ENCODE measurements around the gene PCGF3.
"Not testable (repeated sequence)": the region's sequence is repeated elsewhere in the genome, so short reads cannot be mapped to it uniquely, and the experiment has no call there.

PCGF3 gene

GRCh38 chr4:726838-727237, 21.2 kb downstream of the PCGF3 start:
- DNase-seq (ENCODE audit: low read depth, low spot score): no peak
- H3K9me3 ChIP-seq (ENCODE audit: control insufficient read depth, insufficient read depth, low read length): no peaks in the 10 kb centered on the region
- no peak overlapping the region for H3K27ac ChIP-seq (ENCODE audit: low read length)
- H3K4me1 ChIP-seq (ENCODE audit: control insufficient read depth, insufficient read depth, low read length): no peaks in the 10 kb centered on the region; the same call in 1 of the 2 replicates
- H3K4me3 ChIP-seq (ENCODE audit: low read length): no peak overlapping the region
- no peaks in the 10 kb centered on the region for H3K27me3 ChIP-seq (ENCODE audit: control insufficient read depth, insufficient read depth, low read length)
- no CpG with 5 or more reads among the region's 17 CpGs for WGBS (ENCODE audit: insufficient coverage, insufficient read length)
- H3K36me3 ChIP-seq (ENCODE audit: control insufficient read depth, insufficient read depth, low read length): peaks cover 7% of the 10 kb centered on the region

DNA sequence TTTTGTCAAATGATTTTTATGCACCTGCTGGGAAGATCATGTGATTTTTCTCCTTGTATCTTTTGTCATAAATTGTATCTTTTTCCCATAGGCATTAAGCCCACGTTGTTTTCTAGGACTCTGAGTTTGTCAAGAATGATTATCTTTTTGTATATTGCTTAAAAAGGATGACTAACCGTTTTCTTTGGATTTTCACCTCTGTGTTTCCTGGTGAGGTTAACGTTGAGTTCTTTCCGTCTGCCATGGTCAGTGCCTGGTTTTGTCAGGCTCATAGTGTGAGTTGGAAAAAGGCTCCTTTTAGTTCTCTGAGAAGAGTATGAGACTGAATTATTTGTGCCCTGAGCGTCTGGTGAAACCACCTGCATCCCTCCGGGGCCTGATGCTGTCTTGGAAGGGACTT, 21.9 kb downstream of the PCGF3 start:
- no peaks in the 10 kb centered on the region; the same call in 1 of the 2 replicates for H3K4me1 ChIP-seq (ENCODE audit: control insufficient read depth, insufficient read depth, low read length)
- WGBS (ENCODE audit: insufficient coverage, insufficient read length): no CpG with 5 or more reads among the region's 6 CpGs
- no peak for DNase-seq (ENCODE audit: low read depth, low spot score)
- no peak overlapping the region for H3K27ac ChIP-seq (ENCODE audit: low read length)
- no peaks in the 10 kb centered on the region for H3K9me3 ChIP-seq (ENCODE audit: control insufficient read depth, insufficient read depth, low read length)
- peaks cover 5% of the 10 kb centered on the region for H3K36me3 ChIP-seq (ENCODE audit: control insufficient read depth, insufficient read depth, low read length)
- no peak overlapping the region for H3K4me3 ChIP-seq (ENCODE audit: low read length)
- no peaks in the 10 kb centered on the region for H3K27me3 ChIP-seq (ENCODE audit: control insufficient read depth, insufficient read depth, low read length)

- Histone ChIP-seq H3K9me3 (ENCODE audit: control insufficient read depth, insufficient read depth, low read length) (no peaks in the 10 kb centered on the region), H3K36me3 (ENCODE audit: control insufficient read depth, insufficient read depth, low read length) (peaks cover 24% of the 10 kb centered on the region), H3K27me3 (ENCODE audit: control insufficient read depth, insufficient read depth, low read length) (no peaks in the 10 kb centered on the region), H3K4me3 (ENCODE audit: low read length) (no peak overlapping the region), H3K4me1 (ENCODE audit: control insufficient read depth, insufficient read depth, low read length) (no peaks in the 10 kb centered on the region; the same call in 1 of the 2 replicates), H3K27ac (ENCODE audit: low read length) (no peak overlapping the region)
- DNase-seq (ENCODE audit: low read depth, low spot score): no peak
- WGBS (ENCODE audit: insufficient coverage, insufficient read length): no CpG with 5 or more reads among the region's 20 CpGs
Observed at GRCh38 chr4:729336-730315, 24.0 kb downstream of the PCGF3 start.

DNA sequence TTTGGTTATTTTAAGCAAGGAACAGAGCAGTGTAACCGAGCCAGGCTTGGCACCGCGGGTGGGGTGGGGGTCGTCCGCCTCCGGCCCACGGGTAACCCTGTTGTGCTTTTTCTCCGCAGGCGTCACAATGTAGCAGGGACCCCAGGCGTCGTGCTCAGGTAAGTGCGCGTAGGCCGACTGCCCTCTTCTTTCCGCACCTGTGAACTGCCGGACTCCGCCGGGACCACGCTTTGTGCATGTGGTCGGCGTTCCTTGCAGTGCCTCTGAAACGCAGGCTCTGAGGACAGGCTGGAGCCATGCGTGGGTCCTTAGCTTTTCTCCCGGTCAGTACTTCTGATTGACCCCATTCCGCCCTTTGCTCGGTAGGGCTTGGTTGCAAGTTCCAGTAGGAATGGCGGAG, 24.9 kb downstream of the PCGF3 start:
- Histone ChIP-seq H3K9me3 (ENCODE audit: control insufficient read depth, insufficient read depth, low read length) (no peaks in the 10 kb centered on the region), H3K27me3 (ENCODE audit: control insufficient read depth, insufficient read depth, low read length) (no peaks in the 10 kb centered on the region), H3K4me1 (ENCODE audit: control insufficient read depth, insufficient read depth, low read length) (no peaks in the 10 kb centered on the region; the same call in 1 of the 2 replicates), H3K4me3 (ENCODE audit: low read length) (no peak overlapping the region), H3K27ac (ENCODE audit: low read length) (no peak overlapping the region), H3K36me3 (ENCODE audit: control insufficient read depth, insufficient read depth, low read length) (peaks cover 31% of the 10 kb centered on the region)
- no CpG with 5 or more reads among the region's 27 CpGs for WGBS (ENCODE audit: insufficient coverage, insufficient read length)
- no peak for DNase-seq (ENCODE audit: low read depth, low spot score)

DNA sequence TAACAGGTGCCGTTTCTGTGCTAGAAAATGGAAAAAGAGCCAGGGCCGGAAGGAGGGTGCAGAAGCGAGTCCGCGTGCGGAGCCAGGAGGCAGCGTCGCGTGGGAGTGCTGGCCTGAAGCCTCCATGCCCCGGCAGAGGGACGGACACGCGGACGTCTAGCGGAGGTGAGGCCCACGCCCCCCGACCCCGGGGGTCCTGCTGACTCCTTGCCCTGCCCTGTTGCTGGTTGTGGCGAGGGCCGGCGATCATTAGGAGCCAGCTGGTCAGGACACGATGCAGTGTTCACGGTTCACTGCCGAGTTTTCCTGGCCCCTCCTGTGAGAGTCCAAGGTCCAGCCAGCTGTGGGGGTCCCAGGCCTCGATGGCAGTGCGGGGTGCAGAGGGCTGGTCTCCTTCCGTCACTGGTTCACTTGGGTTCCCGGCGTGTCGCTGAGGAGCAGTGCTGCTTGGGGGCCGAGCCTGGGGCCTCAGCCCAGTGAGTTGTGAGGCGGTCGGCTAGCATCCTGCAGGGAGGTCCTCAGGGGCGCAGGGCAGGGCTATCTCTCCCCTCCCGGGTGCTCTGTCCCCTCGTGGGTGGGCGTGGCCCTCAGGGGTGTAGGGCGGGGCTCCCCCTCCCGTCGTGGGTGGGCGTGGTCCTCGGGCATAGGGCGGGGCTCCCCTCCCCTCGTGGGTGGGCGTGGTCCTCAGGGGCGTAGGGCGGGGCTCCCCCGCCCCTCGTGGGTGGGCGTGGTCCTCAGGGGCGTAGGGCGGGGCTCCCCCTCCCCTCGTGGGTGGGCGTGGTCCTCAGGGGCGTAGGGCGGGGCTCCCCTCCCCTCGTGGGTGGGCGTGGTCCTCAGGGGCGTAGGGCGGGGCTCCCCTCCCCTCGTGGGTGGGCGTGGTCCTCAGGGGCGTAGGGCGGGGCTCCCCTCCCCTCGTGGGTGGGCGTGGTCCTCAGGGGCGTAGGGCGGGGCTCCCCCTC, 25.6 kb downstream of the PCGF3 start:
- H3K4me3 ChIP-seq (ENCODE audit: low read length); H3K27me3 ChIP-seq (ENCODE audit: control insufficient read depth, insufficient read depth, low read length); H3K4me1 ChIP-seq (ENCODE audit: control insufficient read depth, insufficient read depth, low read length); DNase-seq (ENCODE audit: low read depth, low spot score); H3K27ac ChIP-seq (ENCODE audit: low read length); H3K9me3 ChIP-seq (ENCODE audit: control insufficient read depth, insufficient read depth, low read length): not testable (repeated sequence)
- no CpG with 5 or more reads among the region's 68 CpGs for WGBS (ENCODE audit: insufficient coverage, insufficient read length)
- peaks cover 34% of the 10 kb centered on the region for H3K36me3 ChIP-seq (ENCODE audit: control insufficient read depth, insufficient read depth, low read length)

GRCh38 chr4:731954-732353, 26.3 kb downstream of the PCGF3 start:
- DNase-seq (ENCODE audit: low read depth, low spot score); H3K27me3 ChIP-seq (ENCODE audit: control insufficient read depth, insufficient read depth, low read length); H3K9me3 ChIP-seq (ENCODE audit: control insufficient read depth, insufficient read depth, low read length); H3K27ac ChIP-seq (ENCODE audit: low read length); H3K4me3 ChIP-seq (ENCODE audit: low read length); H3K4me1 ChIP-seq (ENCODE audit: control insufficient read depth, insufficient read depth, low read length): not testable (repeated sequence)
- WGBS (ENCODE audit: insufficient coverage, insufficient read length): no CpG with 5 or more reads among the region's 27 CpGs
- peaks cover 38% of the 10 kb centered on the region for H3K36me3 ChIP-seq (ENCODE audit: control insufficient read depth, insufficient read depth, low read length)

- Histone ChIP-seq H3K4me1 (ENCODE audit: control insufficient read depth, insufficient read depth, low read length) (no peaks in the 10 kb centered on the region; the same call in 1 of the 2 replicates), H3K36me3 (ENCODE audit: control insufficient read depth, insufficient read depth, low read length) (peaks cover 41% of the 10 kb centered on the region), H3K4me3 (ENCODE audit: low read length) (no peak overlapping the region), H3K27ac (ENCODE audit: low read length) (no peak overlapping the region), H3K9me3 (ENCODE audit: control insufficient read depth, insufficient read depth, low read length) (no peaks in the 10 kb centered on the region), H3K27me3 (ENCODE audit: control insufficient read depth, insufficient read depth, low read length) (no peaks in the 10 kb centered on the region)
- no CpG with 5 or more reads among the region's 20 CpGs for WGBS (ENCODE audit: insufficient coverage, insufficient read length)
- DNase-seq (ENCODE audit: low read depth, low spot score): no peak
Observed at GRCh38 chr4:732486-732885, 26.9 kb downstream of the PCGF3 start.

DNA sequence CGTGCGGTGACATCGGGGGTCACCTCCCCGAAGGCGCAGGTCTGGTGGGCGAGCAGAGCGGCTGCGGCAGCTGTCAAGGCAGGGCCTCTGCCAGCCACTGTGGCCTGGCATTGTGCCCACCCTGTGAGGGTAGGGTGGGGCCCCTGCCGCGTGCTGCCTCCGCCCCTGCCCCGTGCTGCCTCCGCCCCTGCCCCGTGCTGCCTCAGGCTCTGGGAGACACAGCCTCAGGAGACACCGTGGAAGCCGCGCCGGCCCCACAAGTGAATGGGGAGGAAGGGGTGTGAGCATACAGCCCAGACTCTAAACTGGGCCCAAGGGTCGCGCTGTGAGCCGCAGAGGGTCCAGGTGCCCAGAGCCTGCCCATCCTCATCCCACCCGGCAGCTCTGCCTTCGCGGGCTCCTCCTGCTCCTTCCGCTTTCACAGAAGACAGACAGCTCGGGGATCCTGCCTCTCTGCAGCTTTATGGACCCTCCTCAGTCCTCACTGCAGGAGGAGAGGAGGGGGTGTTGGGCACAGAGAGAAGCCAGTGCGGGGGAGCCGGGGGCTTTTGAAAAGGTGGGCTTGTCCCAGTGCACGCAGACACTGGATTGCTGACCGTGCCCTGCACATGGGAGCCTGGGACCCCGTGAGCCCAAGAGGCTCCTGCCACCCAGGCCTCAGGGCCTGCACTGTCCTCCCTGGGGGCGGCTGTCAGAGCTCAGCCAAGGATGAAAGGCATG, 27.4 kb downstream of the PCGF3 start:
- Histone ChIP-seq H3K4me3 (ENCODE audit: low read length) (no peak overlapping the region), H3K9me3 (ENCODE audit: control insufficient read depth, insufficient read depth, low read length) (no peaks in the 10 kb centered on the region), H3K27ac (ENCODE audit: low read length) (no peak overlapping the region), H3K27me3 (ENCODE audit: control insufficient read depth, insufficient read depth, low read length) (no peaks in the 10 kb centered on the region), H3K36me3 (ENCODE audit: control insufficient read depth, insufficient read depth, low read length) (peaks cover 45% of the 10 kb centered on the region), H3K4me1 (ENCODE audit: control insufficient read depth, insufficient read depth, low read length) (no peaks in the 10 kb centered on the region; the same call in 1 of the 2 replicates)
- no CpG with 5 or more reads among the region's 32 CpGs for WGBS (ENCODE audit: insufficient coverage, insufficient read length)
- DNase-seq (ENCODE audit: low read depth, low spot score): no peak

DNA sequence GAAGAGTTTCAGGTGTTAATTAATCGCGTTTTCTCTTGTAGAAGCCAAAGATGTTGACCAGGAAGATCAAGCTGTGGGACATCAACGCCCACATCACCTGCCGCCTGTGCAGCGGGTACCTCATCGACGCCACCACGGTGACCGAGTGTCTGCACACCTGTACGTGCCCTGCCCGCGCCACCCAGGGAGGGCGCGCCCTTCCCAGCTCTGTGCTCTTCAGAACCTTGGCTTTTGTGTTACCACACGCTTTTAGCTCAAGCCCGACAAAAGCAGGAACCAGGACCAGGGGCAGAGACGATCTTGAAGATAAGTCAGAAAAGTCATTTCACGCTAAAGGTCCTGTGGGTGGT, 28.0 kb downstream of the PCGF3 start:
- WGBS (ENCODE audit: insufficient coverage, insufficient read length): no CpG with 5 or more reads among the region's 18 CpGs
- no peak overlapping the region for H3K27ac ChIP-seq (ENCODE audit: low read length)
- no peak for DNase-seq (ENCODE audit: low read depth, low spot score)
- H3K9me3 ChIP-seq (ENCODE audit: control insufficient read depth, insufficient read depth, low read length): no peaks in the 10 kb centered on the region
- H3K27me3 ChIP-seq (ENCODE audit: control insufficient read depth, insufficient read depth, low read length): no peaks in the 10 kb centered on the region
- peaks cover 45% of the 10 kb centered on the region for H3K36me3 ChIP-seq (ENCODE audit: control insufficient read depth, insufficient read depth, low read length)
- no peaks in the 10 kb centered on the region; the same call in 1 of the 2 replicates for H3K4me1 ChIP-seq (ENCODE audit: control insufficient read depth, insufficient read depth, low read length)
- no peak overlapping the region for H3K4me3 ChIP-seq (ENCODE audit: low read length)

DNA sequence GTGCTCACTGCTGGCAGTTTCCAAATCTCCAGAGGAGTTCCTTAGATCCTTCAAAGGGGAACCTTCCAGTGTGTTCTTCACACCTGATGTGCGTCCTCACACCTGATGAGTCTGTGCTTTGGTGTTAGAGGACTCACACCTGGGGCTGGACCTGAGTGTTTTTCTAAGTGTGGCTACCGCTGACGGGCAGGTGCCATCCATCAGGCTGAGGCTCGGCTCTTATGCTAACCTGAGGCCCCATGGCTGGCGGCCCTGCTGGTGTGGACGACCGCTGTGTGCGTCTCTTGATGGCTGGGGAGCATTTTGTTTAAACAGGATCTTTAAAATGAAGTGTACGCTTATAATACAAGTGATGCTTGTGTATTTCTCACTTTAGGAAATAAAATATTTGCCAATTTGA, 28.4 kb downstream of the PCGF3 start:
- no peak overlapping the region for H3K4me3 ChIP-seq (ENCODE audit: low read length)
- no peaks in the 10 kb centered on the region for H3K9me3 ChIP-seq (ENCODE audit: control insufficient read depth, insufficient read depth, low read length)
- WGBS (ENCODE audit: insufficient coverage, insufficient read length): no CpG with 5 or more reads among the region's 9 CpGs
- no peak for DNase-seq (ENCODE audit: low read depth, low spot score)
- no peaks in the 10 kb centered on the region; the same call in 1 of the 2 replicates for H3K4me1 ChIP-seq (ENCODE audit: control insufficient read depth, insufficient read depth, low read length)
- H3K27ac ChIP-seq (ENCODE audit: low read length): no peak overlapping the region
- H3K36me3 ChIP-seq (ENCODE audit: control insufficient read depth, insufficient read depth, low read length): peaks cover 45% of the 10 kb centered on the region
- H3K27me3 ChIP-seq (ENCODE audit: control insufficient read depth, insufficient read depth, low read length): no peaks in the 10 kb centered on the region
